Loucy (cell line): Measurements from ENCODE around the gene FTL.
A peak's percentile ranks its signal among the peaks of the same experiment; 100 is the strongest.

Source experiments
- H2AFZ ChIP-seq: fragments of 200-600 bp; sonication (generic); 2 replicates; pipeline ENCODE4 v1.6.0; 2016; ENCODE audit warnings: antibody characterized with exemption, mild to moderate bottlenecking, low read length, moderate library complexity
- H3F3A ChIP-seq: fragments of 200-600 bp; 2 replicates; pipeline ENCODE4 v1.6.0; 2016; ENCODE audit warnings: antibody characterized with exemption, low read depth, mild to moderate bottlenecking
- H3K27me3 ChIP-seq: fragments of 200-600 bp; sonication (generic); 2 replicates; pipeline ENCODE4 v1.6.1; 2014; ENCODE audit warnings: low read length, mild to moderate bottlenecking; ENCODE audit not compliant: insufficient read depth, poor library complexity, severe bottlenecking
- H3K36me3 ChIP-seq: fragments of 200-600 bp; sonication (generic); 2 replicates; pipeline ENCODE4 v1.6.1; 2016; ENCODE audit warnings: low read length; ENCODE audit not compliant: insufficient read depth
- H3K4me1 ChIP-seq: fragments of 200-600 bp; sonication (generic); 2 replicates; pipeline ENCODE4 v1.5.1; 2014; ENCODE audit warnings: low read length, mild to moderate bottlenecking; ENCODE audit not compliant: insufficient read depth, poor library complexity, severe bottlenecking
- H3K4me2 ChIP-seq: fragments of 200-600 bp; sonication (generic); 2 replicates; pipeline ENCODE4 v1.6.0; 2014; ENCODE audit warnings: antibody characterized with exemption, low read length, low read depth, mild to moderate bottlenecking; ENCODE audit not compliant: poor library complexity, severe bottlenecking
- H3K4me3 ChIP-seq: fragments of 200-600 bp; sonication (generic); 2 replicates; pipeline ENCODE4 v1.5.1; 2014; ENCODE audit warnings: low read length, mild to moderate bottlenecking, mixed read lengths; ENCODE audit not compliant: poor library complexity, severe bottlenecking
- H3K79me2 ChIP-seq: fragments of 200-600 bp; sonication (generic); 2 replicates; pipeline ENCODE4 v1.6.1; 2014; ENCODE audit warnings: low read length; ENCODE audit not compliant: insufficient read depth
- H3K9ac ChIP-seq: fragments of 200-600 bp; sonication (generic); 2 replicates; pipeline ENCODE4 v1.6.0; 2014; ENCODE audit warnings: mild to moderate bottlenecking, low read depth, low read length, moderate library complexity; ENCODE audit not compliant: poor library complexity, severe bottlenecking
- H3K9me2 ChIP-seq: fragments of 200-600 bp; sonication (generic); replicated peaks from 2 replicates; pipeline ENCODE4 v1.6.1; 2016; ENCODE audit warnings: low read depth, low read length, mixed read lengths
- H3K9me3 ChIP-seq: fragments of 200-600 bp; sonication (generic); 2 replicates; pipeline ENCODE4 v1.6.1; 2014; ENCODE audit warnings: mild to moderate bottlenecking, antibody characterized with exemption, low read length, low read depth; ENCODE audit not compliant: insufficient read depth
- H4K20me1 ChIP-seq: fragments of 200-600 bp; sonication (generic); 2 replicates; pipeline ENCODE4 v1.6.0; 2014; ENCODE audit warnings: antibody characterized with exemption, low read length, mild to moderate bottlenecking; ENCODE audit not compliant: insufficient read depth, poor library complexity, severe bottlenecking
- CTCF ChIP-seq: fragments of 200-600 bp; sonication (generic); conservative IDR thresholded peaks from 2 replicates; pipeline ENCODE4 v1.5.1; 2014; ENCODE audit warnings: mild to moderate bottlenecking, antibody characterized with exemption, low read length
- EZH2phosphoT487 ChIP-seq: fragments of 200-600 bp; IDR thresholded peaks from 2 replicates; pipeline ENCODE4 v1.6.1; 2018; ENCODE audit warnings: antibody characterized with exemption, mild to moderate bottlenecking, moderate library complexity, borderline replicate concordance

FTL gene

GRCh38 chr19:48965806-48966540, 864 bp downstream of the FTL start:
- no peaks in the 10 kb centered on the region for H3K9me3 ChIP-seq
- H3F3A ChIP-seq, result no peaks in the 10 kb centered on the region
- peaks cover 32% of the 10 kb centered on the region for H3K4me1 ChIP-seq
- H3K79me2 ChIP-seq, result peaks cover 31% of the 10 kb centered on the region
- H3K4me2 ChIP-seq, result peak overlapping the region; percentile 91
- H4K20me1 ChIP-seq, result peaks cover 13% of the 10 kb centered on the region
- H3K36me3 ChIP-seq, result peaks cover 6% of the 10 kb centered on the region; the same call in 1 of the 2 replicates
- no peak for TF ChIP-seq EZH2phosphoT487
- no peak for TF ChIP-seq CTCF
- H3K9me2 ChIP-seq, result no peaks in the 10 kb centered on the region
- peak overlapping the region; percentile 88 for H3K9ac ChIP-seq
- peak overlapping the region; percentile 78 for H3K4me3 ChIP-seq
- H3K27me3 ChIP-seq, result no peaks in the 10 kb centered on the region
- 0 out of 2 replicates have a peak overlapping the region, but pooled peaks have one; percentile 7 for H2AFZ ChIP-seq

- H3K4me2 ChIP-seq, result peak overlapping the region; percentile 91
- H3K79me2 ChIP-seq, result peaks cover 31% of the 10 kb centered on the region
- no peak for TF ChIP-seq EZH2phosphoT487
- TF ChIP-seq CTCF, result no peak
- peaks cover 6% of the 10 kb centered on the region; the same call in 1 of the 2 replicates for H3K36me3 ChIP-seq
- no peaks in the 10 kb centered on the region for H3K27me3 ChIP-seq
- peak overlapping the region; percentile 78 for H3K4me3 ChIP-seq
- no peaks in the 10 kb centered on the region for H3K9me2 ChIP-seq
- H3F3A ChIP-seq, result no peaks in the 10 kb centered on the region
- H3K4me1 ChIP-seq, result peaks cover 32% of the 10 kb centered on the region
- peak overlapping the region; percentile 88 for H3K9ac ChIP-seq
- no peak overlapping the region for H2AFZ ChIP-seq
- peaks cover 13% of the 10 kb centered on the region for H4K20me1 ChIP-seq
- no peaks in the 10 kb centered on the region for H3K9me3 ChIP-seq
These were observed 1.6 kb downstream of the FTL start for GRCh38 chr19:48966541-48967345.

GRCh38 chr19:48967346-48968178, 2.5 kb downstream of the FTL start:
- Histone ChIP-seq H2AFZ (no peak overlapping the region), H3K36me3 (peaks cover 6% of the 10 kb centered on the region; the same call in 1 of the 2 replicates), H3K4me1 (peaks cover 27% of the 10 kb centered on the region), H3K4me2 (peak overlapping the region; percentile 91), H3K27me3 (no peaks in the 10 kb centered on the region), H3K79me2 (peaks cover 31% of the 10 kb centered on the region), H3K4me3 (no peak overlapping the region), H4K20me1 (peaks cover 13% of the 10 kb centered on the region), H3F3A (no peaks in the 10 kb centered on the region), H3K9ac (no peak overlapping the region), H3K9me2 (no peaks in the 10 kb centered on the region), H3K9me3 (no peaks in the 10 kb centered on the region)
- no peak for TF ChIP-seq CTCF
- no peak for TF ChIP-seq EZH2phosphoT487
